Smooth muscle cell (in vitro differentiated cells): ENCODE data around the gene LRMDA. TPM values are rescaled to one million over a fixed set of nuclear protein-coding genes. Genes with fewer than 3 reads are reported as not detected.

Experiments used
- DNase-seq: peaks from one replicate; lab custom pipeline; 2025; ENCODE audit not compliant: unreplicated experiment; lab: John Stamatoyannopoulos, UW
- H2AFZ ChIP-seq: fragments of 200-600 bp; sonication (generic); 2 replicates; pipeline ENCODE4 v1.6.0; 2016; ENCODE audit warnings: antibody characterized with exemption, low read depth, mild to moderate bottlenecking
- H3F3A ChIP-seq: fragments of 200-600 bp; sonication (generic); 2 replicates; pipeline ENCODE4 v1.6.0; 2017; ENCODE audit warnings: antibody characterized with exemption, low read depth
- H3K27ac ChIP-seq: fragments of 200-600 bp; sonication (generic); 2 replicates; pipeline ENCODE4 v1.5.1; 2016; ENCODE audit warnings: low read depth, mild to moderate bottlenecking
- H3K27me3 ChIP-seq: fragments of 200-600 bp; sonication (generic); 2 replicates; pipeline ENCODE4 v1.6.1; 2016; ENCODE audit warnings: low read depth, mild to moderate bottlenecking
- H3K36me3 ChIP-seq: fragments of 200-600 bp; sonication (generic); 2 replicates; pipeline ENCODE4 v1.5.1; 2016; ENCODE audit warnings: low read depth
- H3K4me1 ChIP-seq: fragments of 200-600 bp; sonication (generic); 2 replicates; pipeline ENCODE4 v1.5.1; 2016; ENCODE audit warnings: low read depth
- H3K4me2 ChIP-seq: fragments of 200-600 bp; sonication (generic); 2 replicates; pipeline ENCODE4 v1.6.0; 2016; ENCODE audit warnings: mild to moderate bottlenecking
- H3K4me3 ChIP-seq: fragments of 200-600 bp; sonication (generic); 2 replicates; pipeline ENCODE4 v1.5.1; 2016; ENCODE audit warnings: mild to moderate bottlenecking
- H3K79me2 ChIP-seq: fragments of 200-600 bp; sonication (generic); 2 replicates; pipeline ENCODE4 v1.6.0; 2016; ENCODE audit warnings: low read depth, mild to moderate bottlenecking
- H3K9ac ChIP-seq: fragments of 200-600 bp; sonication (generic); 2 replicates; pipeline ENCODE4 v1.6.0; 2016; ENCODE audit warnings: low read depth
- H3K9me3 ChIP-seq: fragments of 200-600 bp; sonication (generic); replicated peaks from 2 replicates; pipeline ENCODE4 v1.5.1; 2016; ENCODE audit warnings: low read depth
- H4K20me1 ChIP-seq: fragments of 200-600 bp; sonication (generic); 2 replicates; pipeline ENCODE4 v1.6.0; 2016; ENCODE audit warnings: low read depth
- CTCF ChIP-seq: fragments of 200-600 bp; sonication (generic); IDR thresholded peaks from 2 replicates; pipeline ENCODE4 v1.5.1; 2017; ENCODE audit warnings: borderline replicate concordance, mild to moderate bottlenecking, antibody characterized with exemption; ENCODE audit not compliant: insufficient read depth, poor library complexity, severe bottlenecking
- WGBS: methylation state at CpG from one replicate; pipeline ENCODE4 v1.1.7; 2016; ENCODE audit warnings: low lambda C conversion rate; 5-methylcytosine and 5-hydroxymethylcytosine counted together
- polyA plus RNA-seq: library from polyadenylated mRNA; unstranded; fragments of >200 nt; fragmentation: Nextera tagmentation; extraction: Ambion mirVana; gene quantifications from 2 replicates; pipeline ENCODE4 v1.2.1, GENCODE V29; 2016
- total RNA-seq: library from RNA; depleted of rRNA; stranded (reverse); fragments of >200 nt; gene quantifications from 2 replicates; pipeline ENCODE4 v1.2.3, GENCODE V29; 2014

Gene LRMDA
- total and polyA plus RNA-seq, 2 experiments from 2014 or later: 1.5 to 1.6 TPM

- Histone ChIP-seq H3K27ac (no peak overlapping the region), H3K4me2 (no peak overlapping the region), H3K4me3 (no peak overlapping the region), H3K36me3 (no peaks in the 10 kb centered on the region), H3K9ac (no peak overlapping the region), H3K79me2 (no peaks in the 10 kb centered on the region), H4K20me1 (no peaks in the 10 kb centered on the region), H2AFZ (no peak overlapping the region), H3F3A (no peaks in the 10 kb centered on the region), H3K9me3 (peaks cover 4% of the 10 kb centered on the region), H3K27me3 (no peaks in the 10 kb centered on the region), H3K4me1 (no peaks in the 10 kb centered on the region)
- WGBS: 96% methylated on average over 1 of the region's 1 CpG
- TF ChIP-seq CTCF: no peak
- no peak for DNase-seq
These were observed 150.7 kb downstream of the LRMDA start for GRCh38 chr10:75582102-75582501.

GRCh38 chr10:75585294-75585693 lies 153.9 kb downstream of the LRMDA start:
- Histone ChIP-seq H3K27me3 (no peaks in the 10 kb centered on the region), H4K20me1 (no peaks in the 10 kb centered on the region), H3K4me1 (no peaks in the 10 kb centered on the region), H3K9ac (no peak overlapping the region), H3K4me3 (no peak overlapping the region), H3K36me3 (no peaks in the 10 kb centered on the region), H2AFZ (no peak overlapping the region), H3K27ac (no peak overlapping the region), H3K9me3 (peaks cover 4% of the 10 kb centered on the region), H3K4me2 (no peak overlapping the region), H3K79me2 (no peaks in the 10 kb centered on the region), H3F3A (no peaks in the 10 kb centered on the region)
- DNase-seq: no peak
- TF ChIP-seq CTCF: no peak
- WGBS: 96% methylated on average over 1 of the region's 1 CpG

GRCh38 chr10:75586814-75587213 lies 155.4 kb downstream of the LRMDA start:
- Histone ChIP-seq H3K4me2 (no peak overlapping the region), H3K4me1 (no peaks in the 10 kb centered on the region), H3K9ac (no peak overlapping the region), H4K20me1 (no peaks in the 10 kb centered on the region), H2AFZ (no peak overlapping the region), H3K9me3 (peaks cover 4% of the 10 kb centered on the region), H3K36me3 (no peaks in the 10 kb centered on the region), H3K79me2 (no peaks in the 10 kb centered on the region), H3F3A (no peaks in the 10 kb centered on the region), H3K27me3 (no peaks in the 10 kb centered on the region), H3K4me3 (no peak overlapping the region), H3K27ac (no peak overlapping the region)
- DNase-seq: no peak
- 90% methylated on average over 1 of the region's 1 CpG for WGBS
- no peak for TF ChIP-seq CTCF

GRCh38 chr10:75588031-75588430 lies 156.6 kb downstream of the LRMDA start:
- no peak for TF ChIP-seq CTCF
- 90% methylated on average over 1 of the region's 1 CpG for WGBS

More at GRCh38 chr10:75588031-75588430, 156.6 kb downstream of the LRMDA start:
- Histone ChIP-seq H3K27ac (no peak overlapping the region), H3K9ac (no peak overlapping the region), H2AFZ (no peak overlapping the region), H3K27me3 (no peaks in the 10 kb centered on the region), H3K4me2 (no peak overlapping the region), H3K79me2 (no peaks in the 10 kb centered on the region), H3F3A (no peaks in the 10 kb centered on the region), H3K36me3 (no peaks in the 10 kb centered on the region), H4K20me1 (no peaks in the 10 kb centered on the region), H3K4me3 (no peak overlapping the region), H3K4me1 (no peaks in the 10 kb centered on the region), H3K9me3 (no peaks in the 10 kb centered on the region)
- no peak for DNase-seq
